Testis (tissue), 2 donors: Measurements from ENCODE around the gene AGBL4.

ENCODE experiments used
- CTCF ChIP-seq, 3 experiments: fragments of 450-650 bp in 2 of 3; fragments of 200-600 bp in 1 of 3; sonication (generic) in 1 of 3; IDR thresholded peaks; one replicate each; pipeline ENCODE4 v1.5.1; 2016 to 2019; ENCODE audit warnings: antibody characterized with exemption in 3 of 3, mild to moderate bottlenecking in 2 of 3, moderate library complexity in 1 of 3
- POLR2A ChIP-seq: fragments of 450-650 bp; IDR thresholded peaks from one replicate; pipeline ENCODE4 v1.6.1; 2017; ENCODE audit warnings: antibody characterized with exemption, mild to moderate bottlenecking, moderate library complexity

DNA sequence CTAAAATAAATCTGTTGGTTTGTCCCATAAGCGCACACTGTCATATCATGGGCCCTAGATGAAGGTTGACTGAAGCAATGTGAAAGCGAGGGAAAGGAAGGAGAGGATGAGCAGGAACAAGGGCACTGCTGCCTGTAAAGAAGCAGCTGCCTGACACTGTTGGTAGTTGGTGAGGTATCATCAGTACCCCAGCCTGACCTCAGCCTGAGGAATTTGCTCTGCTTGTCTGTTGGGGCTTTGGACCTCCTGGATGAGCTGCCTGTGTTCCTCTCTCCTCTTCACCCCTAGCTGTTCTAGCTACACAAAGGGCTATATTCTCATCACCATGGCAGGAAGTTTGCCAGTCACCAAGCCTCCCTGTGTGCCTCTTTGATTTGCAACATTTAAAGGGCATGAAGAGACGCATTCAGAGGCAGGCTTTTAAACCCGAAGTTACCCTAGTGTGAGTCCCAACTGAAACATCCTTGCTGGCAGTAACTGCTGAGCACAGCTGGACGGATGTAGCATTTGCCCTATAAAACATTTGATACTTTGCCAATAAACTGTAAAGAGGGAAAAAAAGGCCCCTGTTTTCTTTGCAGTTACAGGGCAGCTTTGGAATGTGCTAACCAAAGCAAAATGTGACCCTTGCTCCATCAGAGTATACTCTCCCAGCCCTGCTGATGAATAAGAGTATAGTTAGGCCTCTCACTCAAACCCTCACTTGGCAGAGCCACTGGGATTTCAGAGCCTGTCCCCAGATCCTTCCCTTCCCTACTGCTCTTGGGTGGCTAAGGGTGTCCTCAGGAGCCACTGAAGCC, 1529.6 kb downstream of the AGBL4 start:
- TF ChIP-seq CTCF (IDR thresholded peaks at IDR 0.05) (no peak), POLR2A (no peak)
